DMS 273 treated with DMSO at 0.1 percent for 48 hours (cell line): ENCODE data around the gene ETV6.

ENCODE experiments used
- DNase-seq: peaks from one replicate; lab custom pipeline; 2025; lab: John Stamatoyannopoulos, UW

Gene ETV6

GRCh38 chr12:11923067-11923466 is 273.6 kb downstream of the ETV6 start:
- DNase-seq, result no peak

- DNase-seq, result no peak
These were observed 277.9 kb downstream of the ETV6 start for GRCh38 chr12:11927286-11927935.

- DNase-seq, result no peak
These were observed 280.2 kb downstream of the ETV6 start for GRCh38 chr12:11929714-11930113.

- no peak for DNase-seq
These were observed 289.7 kb downstream of the ETV6 start for GRCh38 chr12:11939223-11939622.

GRCh38 chr12:11941606-11942337 is 292.3 kb downstream of the ETV6 start:
- DNase-seq, result no peak

GRCh38 chr12:11943919-11944700 is 294.6 kb downstream of the ETV6 start:
- DNase-seq, result no peak
